Astrocyte of the spinal cord (primary cell): ENCODE measurements around the gene XPO4.

Source experiments
- DNase-seq: peaks from one replicate; pipeline ENCODE4 v3.0.0; 2011; ENCODE audit warnings: low read depth, low spot score
- H3K4me3 ChIP-seq: 2 replicates; pipeline ENCODE4 v1.5.1; 2011; ENCODE audit warnings: low read depth, mild to moderate bottlenecking, low read length, moderate library complexity
- in situ Hi-C: cut with HindIII; loops from 2 replicates; pipeline ENCODE4 v1.10.0; 2017; ENCODE audit warnings: low sequenced_read_pairs
- TF ChIP-seq, protein P1 (sequence below): IDR thresholded peaks from 2 replicates; pipeline ENCODE4 v1.5.1; 2012; ENCODE audit warnings: low read depth, mild to moderate bottlenecking, low read length, inconsistent platforms

Gene XPO4

DNA sequence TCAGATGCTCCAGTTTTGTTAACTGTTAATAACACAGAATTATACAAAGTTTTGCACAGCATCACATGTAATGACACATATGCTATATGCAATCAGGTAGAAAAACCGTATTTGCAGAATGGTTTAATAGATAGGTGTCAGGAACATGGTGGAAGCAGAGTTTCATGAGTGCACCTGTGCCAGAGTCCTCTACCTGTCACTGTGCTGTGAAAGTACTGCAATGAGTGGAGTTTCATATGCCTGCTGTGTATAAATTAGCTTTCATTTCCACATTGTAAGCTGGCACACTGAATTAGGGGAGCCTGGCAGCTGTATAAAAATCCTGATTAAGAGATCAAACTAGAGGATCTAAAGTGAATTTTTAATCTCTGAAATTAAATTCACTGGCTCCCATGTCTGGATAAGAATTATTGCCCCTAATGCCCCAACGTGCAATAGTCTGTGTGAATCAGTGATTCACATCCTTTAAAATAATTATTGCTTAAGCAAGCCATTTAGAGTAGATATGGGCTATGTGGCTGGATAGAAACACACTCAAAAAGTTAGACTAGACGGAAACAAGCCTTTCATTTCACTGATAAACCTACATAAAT lies 120.3 kb downstream of the XPO4 start:
- in situ Hi-C loops = no loop called here
- H3K4me3 ChIP-seq = no peak overlapping the region
- no peak for DNase-seq
- TF ChIP-seq, protein P1, sequence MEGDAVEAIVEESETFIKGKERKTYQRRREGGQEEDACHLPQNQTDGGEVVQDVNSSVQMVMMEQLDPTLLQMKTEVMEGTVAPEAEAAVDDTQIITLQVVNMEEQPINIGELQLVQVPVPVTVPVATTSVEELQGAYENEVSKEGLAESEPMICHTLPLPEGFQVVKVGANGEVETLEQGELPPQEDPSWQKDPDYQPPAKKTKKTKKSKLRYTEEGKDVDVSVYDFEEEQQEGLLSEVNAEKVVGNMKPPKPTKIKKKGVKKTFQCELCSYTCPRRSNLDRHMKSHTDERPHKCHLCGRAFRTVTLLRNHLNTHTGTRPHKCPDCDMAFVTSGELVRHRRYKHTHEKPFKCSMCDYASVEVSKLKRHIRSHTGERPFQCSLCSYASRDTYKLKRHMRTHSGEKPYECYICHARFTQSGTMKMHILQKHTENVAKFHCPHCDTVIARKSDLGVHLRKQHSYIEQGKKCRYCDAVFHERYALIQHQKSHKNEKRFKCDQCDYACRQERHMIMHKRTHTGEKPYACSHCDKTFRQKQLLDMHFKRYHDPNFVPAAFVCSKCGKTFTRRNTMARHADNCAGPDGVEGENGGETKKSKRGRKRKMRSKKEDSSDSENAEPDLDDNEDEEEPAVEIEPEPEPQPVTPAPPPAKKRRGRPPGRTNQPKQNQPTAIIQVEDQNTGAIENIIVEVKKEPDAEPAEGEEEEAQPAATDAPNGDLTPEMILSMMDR = no peak

- H3K4me3 ChIP-seq = no peak overlapping the region
- in situ Hi-C loops = no loop called here
- TF ChIP-seq, protein P1 = no peak
- DNase-seq = no peak
Measured at GRCh38 chr13:20780317-20780716, 122.2 kb downstream of the XPO4 start.

DNA sequence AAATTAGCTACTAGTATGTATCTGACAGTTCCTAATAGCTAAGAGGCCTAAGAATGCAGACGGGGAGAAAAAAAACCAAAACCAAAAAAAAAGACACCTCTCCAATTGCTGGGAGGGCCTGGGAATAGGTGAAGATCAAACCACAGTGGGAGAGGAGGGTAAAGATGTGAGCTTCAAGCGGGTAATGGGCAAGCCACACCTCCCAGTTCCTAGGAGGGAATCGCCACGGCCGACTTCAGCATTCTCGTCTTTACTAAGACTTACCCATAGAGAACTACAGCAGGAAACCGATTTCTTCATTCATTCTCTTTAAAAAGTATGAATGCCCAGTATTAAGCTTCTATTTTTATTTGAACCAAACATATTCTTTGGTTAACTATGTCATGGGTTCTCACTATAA lies 123.1 kb downstream of the XPO4 start:
- DNase-seq = no peak
- in situ Hi-C loops = no loop called here
- no peak overlapping the region for H3K4me3 ChIP-seq
- TF ChIP-seq, protein P1 = no peak

DNA sequence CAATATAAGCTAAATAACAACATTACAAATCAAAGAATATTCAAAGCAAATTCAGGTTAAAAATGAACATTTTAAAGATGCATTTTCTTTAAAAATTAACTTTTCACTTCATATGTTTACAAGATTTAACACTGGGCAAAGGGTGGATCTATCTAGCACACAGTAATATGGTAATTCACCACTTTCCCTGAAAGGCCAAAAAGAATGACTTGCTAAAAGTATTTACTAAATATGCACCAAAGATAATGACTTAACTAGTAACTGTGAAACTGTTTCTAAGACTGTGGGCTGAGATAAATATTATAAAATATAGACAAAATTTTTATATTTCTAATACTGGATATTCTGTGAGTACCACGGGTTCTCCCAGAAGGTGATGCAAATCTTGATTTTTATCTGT lies 124.2 kb downstream of the XPO4 start:
- no peak overlapping the region for H3K4me3 ChIP-seq
- DNase-seq = no peak
- in situ Hi-C loops = no loop called here
- TF ChIP-seq, protein P1 = no peak

- no peak for DNase-seq
- no peak overlapping the region for H3K4me3 ChIP-seq
- TF ChIP-seq, protein P1 = no peak
- in situ Hi-C loops = no loop called here
Measured at GRCh38 chr13:20776751-20777150, 125.8 kb downstream of the XPO4 start.

- DNase-seq = no peak
- TF ChIP-seq, protein P1 = no peak
- in situ Hi-C loops = no loop called here
- H3K4me3 ChIP-seq = no peak overlapping the region
Measured at GRCh38 chr13:20775961-20776360, 126.6 kb downstream of the XPO4 start.

DNA sequence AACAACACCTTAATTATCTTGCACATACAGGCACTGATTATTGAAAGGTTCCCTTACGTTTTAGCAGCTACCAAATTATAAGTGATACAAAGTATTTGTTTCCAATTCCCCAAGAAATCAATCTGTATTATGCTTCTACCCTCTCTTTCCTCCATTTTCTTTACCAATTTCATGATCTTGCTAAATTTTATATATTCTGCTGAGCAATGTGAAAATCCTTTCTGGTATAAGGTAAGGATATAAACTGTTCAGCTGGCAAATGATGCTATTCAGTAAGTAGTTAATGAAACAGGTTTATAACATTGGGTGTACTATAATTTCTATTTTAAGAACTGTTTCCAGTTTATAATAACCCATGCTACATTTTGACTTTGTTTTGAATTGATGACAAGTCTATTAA lies 127.8 kb downstream of the XPO4 start:
- H3K4me3 ChIP-seq = no peak overlapping the region
- no peak for DNase-seq
- in situ Hi-C loops = no loop called here
- TF ChIP-seq, protein P1 = no peak
